MM.1S (cell line): ENCODE data around the gene BPGM.

Experiments
- DNase-seq: peaks from one replicate; pipeline ENCODE4 v3.0.0-alpha.2; 2015
- H2AFZ ChIP-seq: fragments of 300-600 bp; sonication (generic); 2 replicates; pipeline ENCODE4 v1.6.0; 2016; ENCODE audit warnings: antibody characterized with exemption, low read length
- H3F3A ChIP-seq: fragments of 300-600 bp; sonication (generic); 2 replicates; pipeline ENCODE4 v1.6.1; 2016; ENCODE audit warnings: mild to moderate bottlenecking, antibody characterized with exemption, low read length, moderate library complexity, mixed read lengths; ENCODE audit not compliant: insufficient read depth
- H3K27ac ChIP-seq: fragments of 300-600 bp; sonication (generic); 2 replicates; pipeline ENCODE4 v1.5.1; 2016; ENCODE audit warnings: mild to moderate bottlenecking, low read length
- H3K27me3 ChIP-seq: fragments of 300-600 bp; sonication (generic); replicated peaks from 2 replicates; pipeline ENCODE4 v1.6.0; 2016; ENCODE audit warnings: low read length; ENCODE audit not compliant: insufficient read depth
- H3K36me3 ChIP-seq: fragments of 300-600 bp; sonication (generic); replicated peaks from 2 replicates; pipeline ENCODE4 v1.6.1; 2016; ENCODE audit warnings: mild to moderate bottlenecking, low read length, mixed read lengths; ENCODE audit not compliant: insufficient read depth
- H3K4me1 ChIP-seq: fragments of 300-600 bp; sonication (generic); 2 replicates; pipeline ENCODE4 v1.6.1; 2016; ENCODE audit warnings: low read length, mixed read lengths
- H3K4me2 ChIP-seq: fragments of 300-600 bp; sonication (generic); 2 replicates; pipeline ENCODE4 v1.6.0; 2016; ENCODE audit warnings: low read depth, low read length
- H3K4me3 ChIP-seq: fragments of 300-600 bp; sonication (generic); 2 replicates; pipeline ENCODE4 v1.5.1; 2016; ENCODE audit warnings: low read length, mixed read lengths
- H3K79me2 ChIP-seq: fragments of 300-600 bp; sonication (generic); 2 replicates; pipeline ENCODE4 v1.6.1; 2016; ENCODE audit warnings: mixed run types, low read length, mixed read lengths
- H3K9ac ChIP-seq: fragments of 300-600 bp; sonication (generic); 2 replicates; pipeline ENCODE4 v1.6.1; 2016; ENCODE audit warnings: low read length, mixed read lengths
- H3K9me2 ChIP-seq: fragments of 300-600 bp; sonication (generic); replicated peaks from 2 replicates; pipeline ENCODE4 v1.6.1; 2016; ENCODE audit warnings: mild to moderate bottlenecking, low read length, mixed read lengths; ENCODE audit not compliant: insufficient read depth
- H3K9me3 ChIP-seq: fragments of 300-600 bp; sonication (generic); replicated peaks from 2 replicates; pipeline ENCODE4 v1.6.1; 2016; ENCODE audit warnings: mild to moderate bottlenecking, low read length, mixed read lengths; ENCODE audit not compliant: insufficient read depth
- H4K20me1 ChIP-seq: fragments of 300-600 bp; sonication (generic); 2 replicates; pipeline ENCODE4 v1.6.1; 2016; ENCODE audit warnings: mild to moderate bottlenecking, low read length, moderate library complexity, mixed read lengths; ENCODE audit not compliant: insufficient read depth
- EZH2 ChIP-seq: fragments of 300-600 bp; sonication (generic); optimal IDR thresholded peaks from 2 replicates; pipeline ENCODE3; 2017; ENCODE audit warnings: low read depth, mild to moderate bottlenecking, antibody characterized with exemption, low read length, mixed read lengths
- EZH2phosphoT487 ChIP-seq: fragments of 300-600 bp; sonication (generic); IDR thresholded peaks from 2 replicates; pipeline ENCODE4 v1.6.1; 2018; ENCODE audit warnings: antibody characterized with exemption, low read length
- TF ChIP-seq, protein P1 (sequence below): fragments of 300-600 bp; sonication (generic); IDR thresholded peaks from 2 replicates; pipeline ENCODE4 v1.5.1; 2016; ENCODE audit warnings: antibody characterized with exemption, low read length, mixed read lengths

Gene BPGM

DNA sequence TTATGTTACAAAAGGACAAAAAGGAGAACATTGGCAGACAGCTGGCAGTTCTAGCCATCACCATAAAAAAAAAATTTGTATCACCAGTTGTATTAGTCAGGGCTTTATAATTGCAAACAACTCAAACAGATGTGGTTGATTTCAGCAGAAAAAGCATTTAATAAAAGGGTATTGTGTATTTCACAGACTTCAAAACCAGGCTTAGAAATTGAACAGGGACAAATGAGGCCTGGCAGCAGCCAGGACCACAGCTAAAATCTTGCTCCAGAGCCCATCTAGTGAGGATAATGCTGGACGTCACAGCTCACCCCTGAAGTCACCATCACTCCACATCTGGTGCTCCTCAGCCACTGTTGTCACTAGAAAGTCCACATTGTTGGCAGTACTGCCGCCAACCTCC, 79.9 kb downstream of the BPGM start:
- Histone ChIP-seq H3K79me2 (no peaks in the 10 kb centered on the region), H3K9me2 (no peaks in the 10 kb centered on the region), H3K4me3 (no peak overlapping the region), H3K9ac (no peak overlapping the region), H3K9me3 (no peaks in the 10 kb centered on the region), H3K4me2 (no peak overlapping the region), H2AFZ (no peak overlapping the region), H3K27ac (no peak overlapping the region), H3F3A (0 out of 2 replicates have a peak, but pooled peaks cover 2% of the 10 kb centered on the region), H4K20me1 (no peaks in the 10 kb centered on the region), H3K36me3 (no peaks in the 10 kb centered on the region), H3K4me1 (peaks cover 11% of the 10 kb centered on the region), H3K27me3 (no peaks in the 10 kb centered on the region)
- DNase-seq: no peak
- TF ChIP-seq EZH2phosphoT487 (no peak), EZH2 (no peak)
- TF ChIP-seq, protein P1, sequence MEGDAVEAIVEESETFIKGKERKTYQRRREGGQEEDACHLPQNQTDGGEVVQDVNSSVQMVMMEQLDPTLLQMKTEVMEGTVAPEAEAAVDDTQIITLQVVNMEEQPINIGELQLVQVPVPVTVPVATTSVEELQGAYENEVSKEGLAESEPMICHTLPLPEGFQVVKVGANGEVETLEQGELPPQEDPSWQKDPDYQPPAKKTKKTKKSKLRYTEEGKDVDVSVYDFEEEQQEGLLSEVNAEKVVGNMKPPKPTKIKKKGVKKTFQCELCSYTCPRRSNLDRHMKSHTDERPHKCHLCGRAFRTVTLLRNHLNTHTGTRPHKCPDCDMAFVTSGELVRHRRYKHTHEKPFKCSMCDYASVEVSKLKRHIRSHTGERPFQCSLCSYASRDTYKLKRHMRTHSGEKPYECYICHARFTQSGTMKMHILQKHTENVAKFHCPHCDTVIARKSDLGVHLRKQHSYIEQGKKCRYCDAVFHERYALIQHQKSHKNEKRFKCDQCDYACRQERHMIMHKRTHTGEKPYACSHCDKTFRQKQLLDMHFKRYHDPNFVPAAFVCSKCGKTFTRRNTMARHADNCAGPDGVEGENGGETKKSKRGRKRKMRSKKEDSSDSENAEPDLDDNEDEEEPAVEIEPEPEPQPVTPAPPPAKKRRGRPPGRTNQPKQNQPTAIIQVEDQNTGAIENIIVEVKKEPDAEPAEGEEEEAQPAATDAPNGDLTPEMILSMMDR: no peak

DNA sequence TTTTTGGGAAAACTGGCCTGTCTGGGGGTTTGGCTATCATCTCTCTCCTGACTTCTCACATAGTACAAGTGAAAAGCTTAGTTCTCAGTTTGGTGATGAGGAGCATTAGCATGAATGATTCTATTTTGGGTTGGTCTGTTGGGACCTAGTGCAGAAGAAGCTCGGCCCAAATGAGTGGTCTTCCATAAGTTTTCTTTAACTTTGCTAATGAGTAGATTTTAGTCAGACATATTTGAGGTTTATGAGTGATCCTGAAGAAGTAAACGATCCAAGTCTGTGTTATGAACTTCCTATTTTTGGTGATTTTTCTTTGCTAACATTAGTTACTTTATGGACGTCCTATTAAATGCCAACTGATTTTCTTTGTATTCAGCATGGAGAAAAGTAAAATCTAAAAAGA, 81.1 kb downstream of the BPGM start:
- H3K9me3 ChIP-seq: no peaks in the 10 kb centered on the region
- H3K79me2 ChIP-seq: no peaks in the 10 kb centered on the region
- 0 out of 2 replicates have a peak, but pooled peaks cover 6% of the 10 kb centered on the region for H3F3A ChIP-seq
- H3K4me3 ChIP-seq: no peak overlapping the region
- no peak for DNase-seq
- H3K36me3 ChIP-seq: no peaks in the 10 kb centered on the region
- H4K20me1 ChIP-seq: no peaks in the 10 kb centered on the region
- H3K27me3 ChIP-seq: no peaks in the 10 kb centered on the region
- no peak overlapping the region for H3K4me2 ChIP-seq
- H3K9me2 ChIP-seq: no peaks in the 10 kb centered on the region
- H3K4me1 ChIP-seq: peaks cover 18% of the 10 kb centered on the region
- no peak overlapping the region for H3K9ac ChIP-seq
- no peak overlapping the region for H2AFZ ChIP-seq
- no peak overlapping the region for H3K27ac ChIP-seq
- TF ChIP-seq, protein P1: no peak
- TF ChIP-seq EZH2phosphoT487 (no peak), EZH2 (no peak)
